GM18907 (cell line): ENCODE measurements around the gene C2CD4D.

ENCODE experiments used
- ATAC-seq: cut with Tn5 transposase; IDR thresholded peaks from one replicate; pipeline ENCODE4 v1.9.1; 2021; ENCODE audit warnings: mild to moderate bottlenecking, moderate library complexity; ENCODE audit not compliant: unreplicated experiment

The C2CD4D gene

GRCh38 chr1:151790940-151791651 lies 48.5 kb downstream of the C2CD4D start:
- ATAC-seq, result peak; percentile 7

- peak; percentile 94 for ATAC-seq
Observed at GRCh38 chr1:151790071-151790939, 49.3 kb downstream of the C2CD4D start, which contains the start of gene TDRKH. Gene TDRKH (minus strand): TSS chr1:151790500. CDS start chr1:151783022, 7,478 bp downstream.
